Measurements from ENCODE around the gene ARHGAP8. TPM values are rescaled to one million over a fixed set of nuclear protein-coding genes. Genes with fewer than 3 reads are reported as not detected.

ARHGAP8 gene
- total RNA-seq, 1 experiment from 2014 or later = not detected

GRCh38 chr22:44907765-44908737 is 155.7 kb downstream of the ARHGAP8 start:
- no peak for DNase-seq (ENCODE audit: low read depth)

GRCh38 chr22:44909241-44909640 is 156.9 kb downstream of the ARHGAP8 start:
- DNase-seq (ENCODE audit: low read depth) = no peak

Other genes with a start within 250 kb of the ARHGAP8 start
- not detected in 2 replicates for gene PRR5, start 50.4 kb upstream of the ARHGAP8 start, total RNA-seq (2014; rRNA removed; shearing (Covaris generic))